ENCODE measurements around the gene ACTN4.
"Not testable (repeated sequence)": the region's sequence is repeated elsewhere in the genome, so short reads cannot be mapped to it uniquely, and the experiment has no call there.

ACTN4 gene

GRCh38 chr19:38737281-38737865 lies 89.9 kb downstream of the ACTN4 start:
- DNase-seq (ENCODE audit: low read depth): no peak

- no peak for DNase-seq (ENCODE audit: low read depth)
Observed at GRCh38 chr19:38737921-38738737, 90.7 kb downstream of the ACTN4 start.

- peak; percentile 21 for DNase-seq (ENCODE audit: low read depth)
Observed at GRCh38 chr19:38739440-38740256, 92.2 kb downstream of the ACTN4 start.

GRCh38 chr19:38740257-38740592 lies 92.8 kb downstream of the ACTN4 start:
- DNase-seq (ENCODE audit: low read depth): no peak

GRCh38 chr19:38740932-38741331 lies 93.5 kb downstream of the ACTN4 start:
- DNase-seq (ENCODE audit: low read depth): no peak

GRCh38 chr19:38741670-38742069 lies 94.2 kb downstream of the ACTN4 start:
- no peak for DNase-seq (ENCODE audit: low read depth)

GRCh38 chr19:38742296-38742695 lies 94.8 kb downstream of the ACTN4 start:
- DNase-seq (ENCODE audit: low read depth): no peak

- no peak for DNase-seq (ENCODE audit: low read depth)
Observed at GRCh38 chr19:38742906-38743305, 95.5 kb downstream of the ACTN4 start.

- no peak for DNase-seq (ENCODE audit: low read depth)
Observed at GRCh38 chr19:38743394-38744297, 96.2 kb downstream of the ACTN4 start.

GRCh38 chr19:38744298-38744681 lies 96.8 kb downstream of the ACTN4 start, which contains the start of gene CAPN12:
Gene CAPN12, minus strand, starts transcription at chr19:38744474. Its CDS starts 309 bp downstream, at chr19:38744165.
- no peak for DNase-seq (ENCODE audit: low read depth)

GRCh38 chr19:38744874-38745273 lies 97.4 kb downstream of the ACTN4 start:
- DNase-seq (ENCODE audit: low read depth): no peak

GRCh38 chr19:38745316-38745715 lies 97.9 kb downstream of the ACTN4 start:
- DNase-seq (ENCODE audit: low read depth): no peak

GRCh38 chr19:38753783-38754182 lies 106.3 kb downstream of the ACTN4 start:
- DNase-seq (ENCODE audit: low read depth): not testable (repeated sequence)

GRCh38 chr19:38754196-38754595 lies 106.7 kb downstream of the ACTN4 start:
- DNase-seq (ENCODE audit: low read depth): not testable (repeated sequence)

- no peak for DNase-seq (ENCODE audit: low read depth)
Observed at GRCh38 chr19:38759590-38760003, 112.1 kb downstream of the ACTN4 start.

- DNase-seq (ENCODE audit: low read depth): not testable (repeated sequence)
Observed at GRCh38 chr19:38760805-38761517, 113.5 kb downstream of the ACTN4 start.

- not testable (repeated sequence) for DNase-seq (ENCODE audit: low read depth)
Observed at GRCh38 chr19:38761884-38762389, 114.5 kb downstream of the ACTN4 start.

GRCh38 chr19:38763795-38764220 lies 116.4 kb downstream of the ACTN4 start:
- no peak for DNase-seq (ENCODE audit: low read depth)

- DNase-seq (ENCODE audit: low read depth): no peak
Observed at GRCh38 chr19:38765214-38765613, 117.8 kb downstream of the ACTN4 start.

- no peak for DNase-seq (ENCODE audit: low read depth)
Observed at GRCh38 chr19:38766276-38767047, 119.0 kb downstream of the ACTN4 start.

Data from activated T-helper 9 cell treated with anti-CD3 and anti-CD28 coated beads, Interleukin-2, amount 50 U/mL, for 16 hours (primary cell).